ENCODE measurements around the gene SLC12A7.
"Not testable (repeated sequence)": the region's sequence is repeated elsewhere in the genome, so short reads cannot be mapped to it uniquely, and the experiment has no call there.

Gene SLC12A7

DNA sequence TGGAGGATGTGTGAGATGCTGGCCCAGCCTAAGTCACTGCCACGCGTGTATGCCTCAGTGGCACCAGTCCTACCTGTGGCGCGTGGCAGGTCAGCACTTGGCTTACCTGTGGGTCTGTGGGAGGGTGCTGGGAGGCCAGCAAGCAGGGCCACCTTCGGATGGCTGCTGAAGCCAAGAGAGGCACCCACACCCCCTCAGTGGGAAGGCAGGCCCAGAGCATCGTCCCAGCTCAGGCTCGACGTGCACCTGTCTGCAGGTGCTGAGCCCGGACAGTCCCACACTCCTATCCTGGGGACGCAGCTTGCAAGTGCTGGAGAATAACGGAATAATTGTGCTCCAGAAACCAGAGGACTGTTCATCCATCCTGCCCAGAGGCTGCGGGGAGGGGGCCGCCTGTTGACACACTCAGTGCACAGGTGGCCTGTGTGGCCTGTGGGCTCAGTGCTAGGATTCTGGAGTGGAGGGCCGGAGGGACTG, 79.3 kb downstream of the SLC12A7 start:
- DNase-seq, result no peak

DNA sequence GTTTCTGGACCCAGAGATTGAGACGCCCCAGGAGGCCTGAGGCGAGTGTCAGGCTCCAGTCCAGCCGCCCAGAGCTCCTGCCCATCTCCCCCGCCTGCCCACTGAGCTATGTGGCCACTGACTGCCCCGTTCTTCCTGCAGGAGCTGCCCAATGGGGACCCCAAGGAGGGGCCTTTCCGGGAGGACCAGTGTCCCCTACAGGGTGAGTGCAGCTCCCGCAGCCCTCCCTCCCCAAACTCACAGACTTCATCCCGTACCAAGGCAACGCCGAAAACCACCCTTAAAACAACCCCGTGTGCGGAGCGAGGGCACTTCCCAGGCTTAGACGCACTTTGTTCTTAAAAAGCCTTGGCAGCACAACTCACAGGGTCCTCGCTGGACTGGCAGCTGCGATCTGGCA, 79.9 kb downstream of the SLC12A7 start:
- no peak for DNase-seq

DNA sequence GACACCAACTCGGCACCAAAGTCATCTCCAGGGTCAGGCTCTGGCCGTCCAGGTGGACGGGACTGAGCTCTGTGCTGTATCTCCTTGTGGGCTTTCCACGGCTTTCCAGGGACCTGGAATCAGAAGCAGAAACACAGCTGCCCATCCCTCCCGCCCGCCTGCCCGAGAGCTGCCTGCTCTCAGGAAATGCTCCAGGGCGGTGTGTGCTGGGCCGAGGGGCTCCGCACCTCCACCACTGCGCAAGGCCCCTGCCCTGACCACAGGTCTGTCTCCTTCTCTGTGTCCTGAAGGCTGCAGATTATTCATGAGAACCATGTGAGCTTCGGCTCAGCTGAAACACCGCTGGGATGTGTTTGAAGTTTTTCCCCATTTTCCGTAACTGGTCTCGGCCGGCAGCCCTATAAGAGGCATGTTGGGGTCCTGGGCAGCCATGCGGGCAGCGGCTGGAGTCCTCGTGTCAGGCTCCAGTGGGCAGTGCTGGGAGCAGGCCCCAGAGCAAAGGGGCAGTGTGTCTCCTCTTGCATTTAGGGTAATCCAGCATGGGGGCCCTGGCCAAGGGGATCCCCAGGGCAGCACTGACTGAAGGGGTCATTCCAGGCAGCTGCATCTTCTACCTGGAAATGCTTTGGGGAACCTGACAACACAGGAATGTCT, 80.4 kb downstream of the SLC12A7 start:
- DNase-seq, result no peak

DNA sequence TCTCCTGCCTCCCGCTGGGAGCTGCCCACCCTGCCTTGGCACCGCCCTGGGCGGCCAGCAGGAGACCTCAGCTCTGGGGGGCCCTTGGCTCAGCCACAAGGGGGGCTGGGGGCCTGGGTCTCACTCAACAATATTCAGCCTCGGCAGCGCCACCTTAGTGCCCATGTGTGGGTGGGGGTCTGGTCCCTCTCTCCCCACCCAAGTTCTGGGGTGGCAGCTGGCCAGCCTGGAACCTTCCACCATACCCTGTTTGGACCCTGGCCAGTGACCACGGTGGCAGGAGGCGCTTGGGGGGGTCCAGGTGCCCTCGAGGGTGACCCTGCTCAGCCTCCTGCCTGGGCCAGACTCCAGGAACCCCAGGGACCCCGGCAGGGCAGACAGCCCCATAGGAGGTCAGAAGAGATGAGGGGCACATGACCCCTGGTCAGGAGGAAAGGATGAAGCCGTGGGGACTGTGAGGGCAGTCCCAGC, 81.0 kb downstream of the SLC12A7 start:
- peak; percentile 54 for DNase-seq

DNA sequence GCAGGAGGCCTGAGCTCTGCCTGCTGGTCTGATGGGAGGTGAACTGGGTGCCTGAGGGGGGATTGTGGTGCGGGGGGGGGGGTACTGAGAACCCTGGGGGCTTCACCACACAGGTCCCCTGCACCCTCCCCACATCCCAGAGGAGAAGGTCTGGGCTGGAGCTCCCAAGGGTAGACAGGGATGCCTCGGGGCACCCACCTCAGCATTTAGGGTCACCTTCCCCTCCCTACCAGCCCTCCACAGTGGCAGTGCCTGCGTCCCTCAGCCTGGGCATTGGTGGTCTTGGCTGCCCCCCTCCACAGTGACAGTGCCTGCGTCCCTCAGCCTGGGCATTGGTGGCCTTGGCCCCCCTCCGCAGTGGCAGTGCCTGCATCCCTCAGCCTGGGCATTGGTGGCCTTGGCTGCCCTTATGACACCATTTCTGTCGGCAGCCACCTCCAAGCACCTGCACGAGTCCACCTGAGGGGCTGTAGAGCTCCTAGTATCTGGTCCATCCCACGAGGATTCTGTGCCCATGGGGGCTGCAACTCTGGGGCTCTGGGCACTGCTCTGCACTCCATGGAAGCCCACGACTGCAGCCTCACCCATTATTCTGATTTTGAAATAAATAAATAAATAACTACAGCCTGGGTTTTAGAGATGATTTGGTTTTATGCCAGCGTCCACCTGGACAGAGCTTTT, 81.8 kb downstream of the SLC12A7 start:
- no peak for DNase-seq

DNA sequence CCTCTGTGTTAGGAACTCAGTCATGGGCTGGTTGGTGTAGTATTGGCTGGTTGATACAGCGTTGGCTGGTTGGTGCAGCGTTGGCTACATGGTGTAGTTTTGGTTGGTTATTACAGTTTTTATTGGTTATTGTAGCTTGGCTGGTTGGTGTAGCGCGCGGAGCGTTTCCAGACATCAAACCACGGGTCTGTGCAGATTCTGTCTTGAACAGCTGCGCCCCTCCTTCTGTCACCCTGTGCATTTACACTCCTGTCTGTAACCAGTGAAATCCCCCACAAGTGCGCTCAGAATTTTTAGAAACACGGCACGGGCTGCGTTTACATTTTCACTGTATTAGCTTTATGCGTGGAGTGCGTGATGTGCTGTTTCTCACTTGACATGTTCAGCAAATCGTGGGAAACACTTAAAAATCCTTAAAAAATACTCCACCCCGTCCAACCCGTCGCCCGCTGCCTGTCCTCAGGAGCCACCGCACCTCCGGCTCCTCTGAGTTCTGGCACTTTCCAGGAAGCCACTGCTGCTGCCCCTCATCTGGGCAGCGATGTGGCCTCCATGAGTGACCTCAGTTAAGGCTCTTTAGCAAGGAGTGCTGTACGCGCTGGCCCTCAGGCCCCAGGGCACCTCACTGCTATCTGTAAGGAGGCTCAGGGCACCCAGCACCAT, 82.5 kb downstream of the SLC12A7 start:
- DNase-seq, result no peak

DNA sequence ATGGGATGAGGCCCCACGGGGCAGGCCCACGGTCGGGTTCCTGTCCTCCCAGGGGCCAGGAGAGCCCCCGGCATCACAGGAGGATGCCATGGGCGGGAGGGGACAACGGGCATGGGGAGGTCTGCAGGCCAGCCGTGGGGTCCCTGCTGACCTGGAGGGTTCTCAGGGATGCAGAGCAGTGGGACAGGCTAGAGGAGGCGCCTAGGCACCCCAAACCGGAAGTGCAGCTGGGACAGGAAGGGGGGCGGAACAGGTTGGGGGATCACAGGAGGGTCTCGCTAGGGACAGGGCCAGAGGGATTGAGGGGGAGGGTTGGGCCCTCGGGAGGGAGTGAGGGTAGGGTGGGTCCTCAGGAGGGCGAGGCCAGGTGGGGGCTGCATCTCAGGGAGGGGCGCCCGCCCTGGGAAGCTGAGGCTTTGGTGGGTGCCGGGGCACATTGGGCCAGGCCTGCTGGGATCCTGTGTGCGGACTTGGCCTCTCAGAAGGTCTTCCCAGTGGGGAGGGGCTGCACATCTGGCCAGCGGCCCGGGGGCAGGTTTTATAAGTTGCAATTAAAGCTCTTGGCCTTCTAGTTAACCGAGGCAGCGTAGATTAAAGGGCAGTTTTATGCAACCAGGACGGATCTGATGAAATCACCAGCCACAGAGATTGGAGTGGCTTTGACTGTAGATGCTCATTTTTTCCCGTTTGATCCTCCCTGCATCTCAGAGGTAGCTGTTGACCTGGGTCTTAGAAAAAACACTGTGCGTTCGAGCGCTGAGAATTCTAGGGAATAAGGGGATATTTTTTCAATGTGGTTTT, 83.2 kb downstream of the SLC12A7 start:
- no peak for DNase-seq

DNA sequence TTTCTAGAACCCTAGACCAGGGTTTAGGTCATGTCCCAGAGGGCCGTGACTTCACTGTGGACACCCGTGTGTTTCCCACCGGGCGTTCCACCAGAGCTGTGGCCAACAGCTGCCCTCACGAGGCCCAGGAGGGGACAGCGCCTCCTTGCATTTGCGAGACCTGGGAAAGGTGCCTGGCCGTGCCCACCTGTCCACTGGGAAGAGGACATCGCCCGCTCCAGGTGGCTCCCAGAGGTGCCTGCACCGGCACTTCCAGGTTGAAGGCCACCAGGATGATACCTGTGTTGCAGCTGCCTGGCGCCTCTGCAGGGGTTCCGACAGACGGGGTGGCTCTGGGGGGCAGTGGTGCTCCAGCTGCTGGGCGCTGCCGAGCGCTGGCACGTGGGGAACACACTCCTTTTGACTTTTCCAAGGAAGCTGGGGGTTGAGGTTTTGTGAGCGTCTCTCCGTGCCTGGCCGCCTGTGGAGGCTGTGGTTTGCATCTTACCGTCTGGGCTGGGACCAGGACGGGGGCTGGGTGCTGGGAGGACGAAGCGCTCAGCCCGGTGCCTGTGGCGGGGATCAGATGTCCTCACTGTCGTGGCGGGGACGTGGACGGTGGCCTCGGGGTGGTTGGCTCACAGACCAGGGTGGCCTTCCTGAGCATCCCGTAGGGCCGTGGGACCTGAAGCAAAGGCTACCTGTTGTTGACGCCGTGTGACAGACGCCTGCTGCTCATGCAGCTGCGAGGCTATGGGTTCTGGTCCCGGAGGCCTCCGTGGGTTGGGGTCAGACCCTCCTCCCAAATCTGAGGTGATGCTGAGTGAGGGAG, 84.0 kb downstream of the SLC12A7 start:
- DNase-seq, result no peak

DNA sequence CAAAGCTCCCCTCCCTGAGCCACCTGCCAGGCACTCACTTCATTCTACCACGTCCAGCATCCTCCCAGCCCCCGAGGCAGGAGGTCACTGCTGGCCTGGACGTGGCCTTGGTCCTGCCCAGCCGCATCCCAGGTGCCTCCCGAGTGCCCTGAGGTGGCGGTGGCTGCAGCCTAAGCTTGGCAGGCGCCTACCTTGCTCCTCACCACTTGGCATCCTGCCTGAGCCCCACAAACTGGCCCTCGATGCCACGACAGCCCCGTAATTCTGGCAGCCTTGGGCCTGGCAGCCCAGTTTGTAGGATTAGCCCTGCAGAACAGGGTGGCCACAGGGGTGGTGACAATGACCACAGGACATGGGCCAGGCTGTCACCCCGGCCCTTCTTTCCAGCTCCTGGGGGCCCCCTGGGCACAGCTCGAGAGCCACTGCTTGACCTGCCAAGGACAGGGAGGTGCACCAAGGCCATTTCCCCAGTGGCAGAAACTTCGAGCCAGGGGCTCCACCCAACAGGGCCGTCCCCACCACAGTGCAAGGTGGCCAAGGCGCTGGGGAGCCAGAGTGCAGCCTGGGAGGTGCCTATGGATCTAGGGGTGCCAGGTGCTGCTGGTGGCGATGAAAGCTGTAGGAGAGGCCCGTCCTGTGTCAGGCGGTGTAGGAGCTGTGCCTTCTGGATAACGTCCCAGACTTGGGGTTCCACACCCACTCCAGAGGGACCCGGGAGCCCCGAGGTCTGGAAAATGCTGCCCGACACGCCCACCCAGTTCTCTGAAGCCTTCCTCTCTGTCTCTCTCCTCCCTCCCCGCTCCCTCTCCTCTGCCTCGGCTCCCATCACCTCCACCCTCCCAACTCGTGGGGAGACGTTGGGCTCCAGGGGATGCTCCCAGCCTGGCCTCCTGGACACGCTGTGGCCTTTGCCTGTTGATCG, 84.9 kb downstream of the SLC12A7 start:
- DNase-seq, result no peak

DNA sequence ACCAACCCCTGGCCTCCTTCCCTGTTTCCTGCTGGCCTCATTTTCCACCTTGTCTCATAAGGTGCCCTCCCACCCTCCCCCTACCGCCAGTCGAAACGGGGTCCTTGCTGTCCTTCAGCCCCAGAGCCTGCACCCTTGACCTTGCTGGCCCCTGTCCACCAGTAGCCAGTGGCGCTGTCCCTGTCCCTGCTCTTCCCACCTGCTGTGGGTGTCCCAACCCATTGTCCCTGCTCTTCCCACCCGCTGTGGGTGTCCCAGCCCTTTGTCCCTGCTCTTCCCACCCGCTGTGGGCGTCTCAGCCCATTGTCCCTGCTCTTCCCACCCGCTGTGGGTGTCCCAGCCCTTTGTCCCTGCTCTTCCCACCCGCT, 89.9 kb downstream of the SLC12A7 start:
- not testable (repeated sequence) for DNase-seq

DNA sequence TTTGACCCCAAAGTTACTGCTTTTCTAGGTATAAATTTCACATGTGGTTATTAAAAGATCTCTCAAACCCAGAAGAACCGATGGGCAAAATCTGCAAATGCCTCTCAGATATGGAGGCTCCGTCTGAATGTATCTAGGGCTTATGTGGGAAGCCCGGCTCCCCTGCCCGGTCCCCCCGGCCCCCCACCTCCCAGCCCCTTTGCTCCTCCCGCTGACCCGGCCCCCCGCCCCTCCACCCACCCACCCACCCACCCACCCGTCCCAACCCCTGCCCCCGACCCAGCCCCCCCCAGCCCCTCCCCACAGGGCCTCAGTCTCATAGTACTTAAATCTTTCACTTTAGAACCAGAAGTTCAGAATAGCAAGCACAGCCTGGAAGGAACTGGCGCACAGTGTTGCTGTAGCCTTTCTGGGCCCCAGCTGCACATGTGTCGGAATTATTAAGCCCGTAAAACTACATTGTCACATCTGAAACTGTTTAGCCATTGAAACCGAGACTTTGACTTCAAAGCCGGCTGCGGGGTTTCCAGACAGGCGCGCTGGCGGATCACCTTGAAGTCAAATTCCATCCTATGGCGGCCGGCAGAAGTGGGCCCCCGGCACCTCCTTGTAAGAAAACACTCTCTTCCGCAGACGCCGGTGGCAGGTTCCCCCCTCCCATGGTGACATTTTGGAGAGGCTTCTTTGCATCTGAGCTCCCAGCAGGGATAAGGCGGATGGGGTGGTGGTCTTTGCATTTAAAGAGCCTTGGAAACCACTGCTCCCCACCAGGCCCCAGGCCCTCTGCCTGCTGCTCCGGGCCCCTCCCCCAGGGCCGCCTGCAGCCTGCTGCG, 90.5 kb downstream of the SLC12A7 start:
- no peak for DNase-seq

DNA sequence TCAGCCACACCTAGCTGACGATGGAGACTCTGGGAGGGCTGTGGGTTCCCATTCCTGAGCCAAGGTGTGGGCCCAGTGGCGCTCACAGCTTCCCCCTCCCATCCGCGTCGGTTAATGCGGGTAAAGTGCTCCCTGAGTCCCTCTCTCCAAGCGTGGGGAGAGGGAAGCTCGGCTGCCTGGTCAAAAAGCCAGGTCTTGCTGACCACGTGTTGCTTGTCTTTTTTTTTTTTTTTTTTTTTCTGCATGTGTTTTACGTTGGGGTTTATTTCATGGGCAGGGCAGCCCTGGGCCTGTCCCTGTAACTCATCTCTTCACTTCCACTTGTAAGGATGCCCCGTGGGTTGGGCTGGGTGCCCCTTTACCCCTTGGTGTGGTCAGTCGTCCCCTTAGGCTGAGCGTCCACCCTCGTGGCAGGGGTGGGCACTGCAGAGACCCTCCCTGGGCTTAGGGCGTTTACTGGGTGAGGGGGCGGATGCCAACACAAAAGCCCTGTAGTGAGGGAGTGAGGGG, 91.4 kb downstream of the SLC12A7 start:
- DNase-seq, result no peak

DNA sequence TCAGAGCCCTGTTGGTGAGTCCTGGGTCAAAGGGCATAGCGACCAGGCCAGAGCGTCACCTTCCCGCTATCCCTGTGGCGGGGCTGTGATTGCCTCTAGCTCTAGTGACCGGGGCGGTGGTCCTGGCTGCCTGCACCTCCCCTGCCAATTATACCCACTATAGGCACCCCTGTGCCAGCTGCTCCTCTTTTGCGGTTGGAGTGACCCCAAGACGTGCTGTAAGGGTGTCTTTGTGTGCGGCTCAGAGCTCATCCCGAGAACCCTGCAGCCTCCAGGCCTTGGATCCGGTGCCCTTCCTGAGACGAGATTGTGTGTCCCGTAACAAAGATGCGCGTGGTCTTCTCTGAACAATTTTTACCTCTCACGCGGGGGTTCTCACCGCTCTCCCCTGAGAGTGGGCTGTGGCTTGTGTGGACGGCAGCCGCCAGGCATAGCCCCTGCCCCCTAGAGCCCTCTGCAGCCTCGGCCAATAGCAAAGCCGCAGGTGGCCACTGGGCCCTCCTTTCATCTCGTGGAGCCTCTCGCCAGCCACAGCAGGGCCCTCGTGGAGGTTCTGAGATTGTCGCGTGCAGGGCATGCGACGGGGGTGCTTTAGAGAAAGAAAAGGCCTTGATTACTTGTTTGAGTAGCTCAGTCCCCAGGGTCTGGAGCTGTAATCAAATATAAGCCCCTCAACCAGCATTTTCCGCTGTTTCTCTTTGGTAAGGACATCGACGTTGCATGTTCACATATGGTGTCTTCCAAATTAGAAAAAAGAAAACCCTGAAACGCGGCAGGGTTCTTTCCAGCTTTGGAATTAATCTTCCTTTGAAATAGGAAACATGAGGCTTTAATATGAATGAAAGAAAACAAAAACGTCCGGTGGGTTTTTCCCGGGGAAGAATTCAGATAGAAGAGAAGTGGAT, 92.6 kb downstream of the SLC12A7 start:
- DNase-seq, result no peak

DNA sequence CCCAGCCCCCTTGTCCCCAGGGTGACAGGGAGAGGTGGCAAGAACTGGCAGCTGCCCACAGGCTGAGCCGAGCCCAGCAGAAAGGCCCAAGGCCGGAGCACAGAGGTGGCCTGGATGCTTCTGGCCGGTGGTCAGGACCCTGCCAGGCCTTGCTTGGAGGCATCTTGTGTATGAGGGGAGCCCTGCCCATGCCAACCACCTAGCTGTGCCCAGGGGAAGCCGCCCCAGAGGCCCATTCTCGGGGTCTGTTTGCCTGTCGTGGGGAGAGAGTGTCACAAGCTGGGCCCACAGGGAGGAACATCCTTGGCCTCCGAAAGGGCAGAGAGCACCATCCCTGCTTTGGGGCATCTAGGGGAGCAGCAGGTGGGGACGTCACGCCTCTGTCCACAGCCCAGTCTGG, 93.3 kb downstream of the SLC12A7 start:
- DNase-seq, result no peak

DNA sequence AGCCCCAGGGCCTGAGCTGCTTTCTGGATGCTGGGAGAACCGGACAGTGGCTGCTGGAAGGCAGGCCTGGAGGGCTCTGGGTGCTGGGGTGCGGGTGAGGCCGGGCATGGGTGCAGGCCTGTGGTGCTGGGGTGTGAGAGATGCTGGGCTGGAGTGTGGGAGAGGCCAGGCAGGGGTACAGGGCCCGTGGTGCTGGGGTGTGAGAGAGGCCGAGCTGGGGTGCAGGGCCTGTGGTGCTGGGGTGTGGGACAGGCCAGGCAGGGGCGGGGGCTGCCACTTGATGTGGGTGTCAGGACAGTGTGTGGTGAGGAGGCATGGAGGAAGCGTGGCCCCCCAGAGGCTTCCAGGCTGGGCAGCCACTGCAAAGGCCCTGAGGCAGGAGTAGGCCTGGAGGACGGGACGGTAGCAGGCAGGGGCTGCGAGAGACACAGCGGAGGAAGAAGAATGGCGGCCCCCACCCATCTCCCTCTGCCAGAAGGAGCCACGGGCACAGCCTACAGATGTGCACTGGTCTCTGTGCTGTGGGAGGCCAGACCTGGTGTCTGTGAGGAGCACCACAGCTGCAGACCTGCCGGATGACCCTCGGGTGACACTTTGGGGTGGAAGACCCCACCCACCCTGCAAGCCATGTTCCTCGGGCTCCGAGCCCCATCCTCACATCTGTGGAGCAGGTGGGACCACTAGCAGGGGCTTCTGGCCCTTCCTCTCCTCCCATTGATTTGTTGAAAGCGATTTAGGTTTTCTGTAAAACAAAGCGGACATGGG, 94.0 kb downstream of the SLC12A7 start:
- no peak for DNase-seq

DNA sequence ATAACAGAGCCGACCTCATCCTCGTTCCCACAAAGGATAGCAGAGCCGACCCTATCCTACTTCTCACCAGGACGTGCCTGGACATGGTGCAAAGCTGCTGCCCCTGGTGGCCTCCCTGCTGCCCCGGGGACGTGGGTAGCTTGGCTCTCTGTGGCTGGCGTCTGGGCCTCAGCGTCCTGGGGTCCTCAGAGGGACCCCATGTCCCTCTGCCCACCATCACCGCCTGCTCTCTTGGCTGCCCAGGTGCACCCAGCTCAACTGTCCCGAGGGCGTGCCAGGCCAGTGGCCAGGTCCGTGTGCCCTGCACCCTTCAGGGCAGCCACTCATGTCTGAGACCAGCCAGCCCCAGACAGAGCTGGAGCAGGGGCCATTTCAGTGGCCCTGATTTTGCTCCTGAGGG, 94.8 kb downstream of the SLC12A7 start:
- no peak for DNase-seq

DNA sequence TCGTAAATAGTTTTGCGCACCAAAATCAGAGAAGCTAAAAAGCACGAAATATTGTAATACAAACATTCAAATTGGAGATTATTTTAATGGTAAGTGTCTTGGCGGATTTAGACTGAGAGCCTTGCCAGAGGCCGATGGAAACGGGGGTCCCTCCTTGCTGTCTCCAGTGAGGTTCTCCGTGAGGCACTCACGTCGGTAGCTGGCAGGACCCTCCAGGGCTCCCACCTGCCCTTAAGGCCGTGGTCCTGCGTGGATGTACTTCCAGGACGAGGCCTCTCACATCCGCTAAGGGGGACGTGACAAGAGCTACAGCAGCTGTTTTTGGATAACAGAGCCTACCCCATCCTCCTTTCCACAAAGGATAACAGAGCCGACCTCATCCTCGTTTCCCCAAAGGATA, 95.4 kb downstream of the SLC12A7 start:
- no peak for DNase-seq

DNA sequence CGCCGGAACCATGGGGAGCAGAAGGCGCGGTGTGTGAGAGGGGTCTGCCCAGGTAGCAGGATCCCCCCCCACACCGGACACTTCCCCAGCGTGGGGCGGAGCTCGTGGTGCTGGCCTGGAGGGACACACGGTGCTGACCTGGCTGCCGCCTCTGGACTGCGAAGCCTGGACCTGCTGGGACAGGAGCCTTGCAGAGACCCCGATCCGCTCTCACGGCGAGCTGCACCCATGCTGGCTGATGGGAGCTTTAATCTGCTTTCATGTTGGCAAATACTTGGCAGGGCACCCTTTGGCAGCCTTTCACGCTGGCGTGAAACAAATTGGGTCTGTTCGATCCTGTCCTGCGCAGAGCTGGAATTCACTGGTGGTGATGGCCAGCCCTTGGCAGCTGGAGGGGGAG, 95.8 kb downstream of the SLC12A7 start:
- DNase-seq, result no peak
